Measurements from ENCODE around the gene PRKAA1.

GRCh38 chr5:40762705-40763104 lies 35.5 kb downstream of the PRKAA1 start:
- TF ChIP-seq CTCF (IDR thresholded peaks at IDR 0.05; ENCODE audit: insufficient read depth, low read length, poor library complexity, severe bottlenecking) (no peak), EZH2phosphoT487 (conservative IDR thresholded peaks at IDR 0.05; ENCODE audit: low read length) (no peak)

Data from SU-DHL-6 (cell line).